ENCODE data around the gene PNKP.

- TF ChIP-seq SNAI2 (CRISPR knock-in tag; IDR thresholded peaks at IDR 0.05) (no peak), TCF4 (CRISPR knock-in tag; IDR thresholded peaks at IDR 0.05; ENCODE audit: borderline replicate concordance) (no peak), ARNTL (CRISPR knock-in tag; IDR thresholded peaks at IDR 0.05; ENCODE audit: borderline replicate concordance, low read depth) (no peak), ZFP3 (CRISPR knock-in tag; IDR thresholded peaks at IDR 0.05) (no peak), ZC3H10 (CRISPR knock-in tag; IDR thresholded peaks at IDR 0.05) (no peak), RARB (CRISPR knock-in tag; IDR thresholded peaks at IDR 0.05) (no peak), ZNF70 (CRISPR knock-in tag; IDR thresholded peaks at IDR 0.05) (no peak), TOX (CRISPR knock-in tag; IDR thresholded peaks at IDR 0.05; ENCODE audit: borderline replicate concordance) (no peak), BACH2 (CRISPR knock-in tag; IDR thresholded peaks at IDR 0.05; ENCODE audit: borderline replicate concordance) (no peak), ZNF565 (CRISPR knock-in tag; conservative IDR thresholded peaks at IDR 0.05; ENCODE audit: low read depth) (no peak)
- TF ChIP-seq, protein P1, sequence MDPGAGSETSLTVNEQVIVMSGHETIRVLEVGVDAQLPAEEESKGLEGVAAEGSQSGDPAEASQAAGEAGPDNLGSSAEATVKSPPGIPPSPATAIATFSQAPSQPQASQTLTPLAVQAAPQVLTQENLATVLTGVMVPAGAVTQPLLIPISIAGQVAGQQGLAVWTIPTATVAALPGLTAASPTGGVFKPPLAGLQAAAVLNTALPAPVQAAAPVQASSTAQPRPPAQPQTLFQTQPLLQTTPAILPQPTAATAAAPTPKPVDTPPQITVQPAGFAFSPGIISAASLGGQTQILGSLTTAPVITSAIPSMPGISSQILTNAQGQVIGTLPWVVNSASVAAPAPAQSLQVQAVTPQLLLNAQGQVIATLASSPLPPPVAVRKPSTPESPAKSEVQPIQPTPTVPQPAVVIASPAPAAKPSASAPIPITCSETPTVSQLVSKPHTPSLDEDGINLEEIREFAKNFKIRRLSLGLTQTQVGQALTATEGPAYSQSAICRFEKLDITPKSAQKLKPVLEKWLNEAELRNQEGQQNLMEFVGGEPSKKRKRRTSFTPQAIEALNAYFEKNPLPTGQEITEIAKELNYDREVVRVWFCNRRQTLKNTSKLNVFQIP (CRISPR knock-in tag; IDR thresholded peaks at IDR 0.05; ENCODE audit: borderline replicate concordance, low read depth) = no peak
- TF ChIP-seq, protein P2, sequence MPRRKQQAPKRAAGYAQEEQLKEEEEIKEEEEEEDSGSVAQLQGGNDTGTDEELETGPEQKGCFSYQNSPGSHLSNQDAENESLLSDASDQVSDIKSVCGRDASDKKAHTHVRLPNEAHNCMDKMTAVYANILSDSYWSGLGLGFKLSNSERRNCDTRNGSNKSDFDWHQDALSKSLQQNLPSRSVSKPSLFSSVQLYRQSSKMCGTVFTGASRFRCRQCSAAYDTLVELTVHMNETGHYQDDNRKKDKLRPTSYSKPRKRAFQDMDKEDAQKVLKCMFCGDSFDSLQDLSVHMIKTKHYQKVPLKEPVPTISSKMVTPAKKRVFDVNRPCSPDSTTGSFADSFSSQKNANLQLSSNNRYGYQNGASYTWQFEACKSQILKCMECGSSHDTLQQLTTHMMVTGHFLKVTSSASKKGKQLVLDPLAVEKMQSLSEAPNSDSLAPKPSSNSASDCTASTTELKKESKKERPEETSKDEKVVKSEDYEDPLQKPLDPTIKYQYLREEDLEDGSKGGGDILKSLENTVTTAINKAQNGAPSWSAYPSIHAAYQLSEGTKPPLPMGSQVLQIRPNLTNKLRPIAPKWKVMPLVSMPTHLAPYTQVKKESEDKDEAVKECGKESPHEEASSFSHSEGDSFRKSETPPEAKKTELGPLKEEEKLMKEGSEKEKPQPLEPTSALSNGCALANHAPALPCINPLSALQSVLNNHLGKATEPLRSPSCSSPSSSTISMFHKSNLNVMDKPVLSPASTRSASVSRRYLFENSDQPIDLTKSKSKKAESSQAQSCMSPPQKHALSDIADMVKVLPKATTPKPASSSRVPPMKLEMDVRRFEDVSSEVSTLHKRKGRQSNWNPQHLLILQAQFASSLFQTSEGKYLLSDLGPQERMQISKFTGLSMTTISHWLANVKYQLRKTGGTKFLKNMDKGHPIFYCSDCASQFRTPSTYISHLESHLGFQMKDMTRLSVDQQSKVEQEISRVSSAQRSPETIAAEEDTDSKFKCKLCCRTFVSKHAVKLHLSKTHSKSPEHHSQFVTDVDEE (CRISPR knock-in tag; IDR thresholded peaks at IDR 0.05) = no peak
- TF ChIP-seq, protein P3, sequence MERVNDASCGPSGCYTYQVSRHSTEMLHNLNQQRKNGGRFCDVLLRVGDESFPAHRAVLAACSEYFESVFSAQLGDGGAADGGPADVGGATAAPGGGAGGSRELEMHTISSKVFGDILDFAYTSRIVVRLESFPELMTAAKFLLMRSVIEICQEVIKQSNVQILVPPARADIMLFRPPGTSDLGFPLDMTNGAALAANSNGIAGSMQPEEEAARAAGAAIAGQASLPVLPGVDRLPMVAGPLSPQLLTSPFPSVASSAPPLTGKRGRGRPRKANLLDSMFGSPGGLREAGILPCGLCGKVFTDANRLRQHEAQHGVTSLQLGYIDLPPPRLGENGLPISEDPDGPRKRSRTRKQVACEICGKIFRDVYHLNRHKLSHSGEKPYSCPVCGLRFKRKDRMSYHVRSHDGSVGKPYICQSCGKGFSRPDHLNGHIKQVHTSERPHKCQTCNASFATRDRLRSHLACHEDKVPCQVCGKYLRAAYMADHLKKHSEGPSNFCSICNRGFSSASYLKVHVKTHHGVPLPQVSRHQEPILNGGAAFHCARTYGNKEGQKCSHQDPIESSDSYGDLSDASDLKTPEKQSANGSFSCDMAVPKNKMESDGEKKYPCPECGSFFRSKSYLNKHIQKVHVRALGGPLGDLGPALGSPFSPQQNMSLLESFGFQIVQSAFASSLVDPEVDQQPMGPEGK (CRISPR knock-in tag; IDR thresholded peaks at IDR 0.05; ENCODE audit: borderline replicate concordance) = no peak
Observed at GRCh38 chr19:49835562-49835961, 31.8 kb downstream of the PNKP start.

Measured in SK-N-SH treated with all-trans-retinoic acid at 6 μM for 48 hours (cell line).